Measurements from ENCODE around the gene TAS2R42.

The TAS2R42 gene

GRCh38 chr12:11143352-11143751, 43.4 kb downstream of the TAS2R42 start:
- DNase-seq: no peak

GRCh38 chr12:11136075-11136474, 50.7 kb downstream of the TAS2R42 start:
- no peak for DNase-seq

All from CD4-positive, alpha-beta T cell treated with Interleukin-10 for 1 hour (primary cell).